Activated naive CD4-positive, alpha-beta T cell (primary cell): Measurements from ENCODE around the gene OR51A7.
"Not testable (repeated sequence)": the region's sequence is repeated elsewhere in the genome, so short reads cannot be mapped to it uniquely, and the experiment has no call there.

Experiments
- DNase-seq, 4 experiments: peaks; one replicate each; lab custom pipeline; 2025; lab: John Stamatoyannopoulos, UW

The OR51A7 gene

DNA sequence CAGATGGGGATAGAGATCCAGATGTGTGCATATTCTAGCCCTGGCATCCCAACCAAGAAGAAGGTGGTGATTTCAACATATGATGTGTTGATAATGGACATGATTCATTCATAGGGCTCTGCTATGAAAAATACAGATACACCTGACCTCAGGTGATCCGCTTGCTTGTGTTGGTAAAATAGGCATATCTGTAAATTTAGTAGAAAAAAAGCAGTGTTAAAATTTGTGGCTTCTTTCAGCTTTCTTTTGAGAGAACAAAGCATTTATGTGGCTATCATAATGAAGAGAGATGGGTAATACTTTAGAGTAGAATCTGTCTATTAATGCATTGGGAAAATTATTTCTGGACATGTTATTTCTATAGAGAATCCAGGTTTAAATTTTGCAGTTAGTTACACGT is 52.0 kb downstream of the OR51A7 start, which contains the start of gene OR51A2:
Gene OR51A2, minus strand, starts transcription at position 101 of the 400 bp plus-strand sequence. Its CDS starts 0 bp downstream, at position 101.
- not testable (repeated sequence) for DNase-seq

DNA sequence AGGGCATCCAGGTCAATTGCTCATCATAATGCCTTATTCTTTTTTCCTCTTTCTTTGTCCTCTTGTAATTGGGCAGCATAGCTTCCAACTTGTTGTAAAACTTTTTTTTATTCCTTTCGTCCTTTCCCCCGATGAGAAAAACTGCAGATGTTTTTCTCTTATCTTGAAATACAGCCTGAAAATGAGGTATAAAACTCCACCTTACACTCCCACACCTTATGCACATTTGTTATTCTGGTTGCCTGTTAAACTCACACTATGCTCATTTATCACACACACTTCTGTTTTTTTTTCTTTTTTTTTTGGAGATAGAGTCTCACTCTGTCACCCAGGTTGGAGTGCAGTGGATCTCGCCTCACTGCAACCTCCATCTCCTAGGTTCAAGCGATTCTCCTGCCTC is 53.8 kb downstream of the OR51A7 start:
- DNase-seq = no peak
